ENCODE measurements around the gene FAM117A.

GRCh38 chr17:49798182-49798581 lies 34.3 kb upstream of the FAM117A start:
- no peak for TF ChIP-seq TAF1 (IDR thresholded peaks at IDR 0.05; ENCODE audit: borderline replicate concordance, low read depth, low read length)
- no peak for TF ChIP-seq POLR2A (IDR thresholded peaks at IDR 0.05; ENCODE audit: low read depth, low read length)

Measured in GM12892 (cell line).